Thymus (tissue), 11 donors: ENCODE data around the gene VTI1A. TPM values are rescaled to one million over a fixed set of nuclear protein-coding genes. Genes with fewer than 3 reads are reported as not detected.
"Not testable (repeated sequence)": the region's sequence is repeated elsewhere in the genome, so short reads cannot be mapped to it uniquely, and the experiment has no call there.

Experiments used
- DNase-seq, 9 donors: peaks; one replicate each; pipeline ENCODE4 v3.0.0-alpha.2; 2013; ENCODE audit warnings: low spot score in 9 of 9, low read depth in 6 of 9, missing footprints in 1 of 9
- H3K27ac ChIP-seq, 2 donors: one replicate each; pipeline ENCODE4 v1.5.1; 2013; ENCODE audit warnings: control low read depth in 1 of 2, low read depth in 1 of 2, low read length in 1 of 2, mild to moderate bottlenecking in 1 of 2, moderate library complexity in 1 of 2
- H3K27me3 ChIP-seq, 2 donors: one replicate each; pipeline ENCODE4 v1.5.1; 2013; ENCODE audit warnings: low read length in 1 of 2; ENCODE audit not compliant: control insufficient read depth in 2 of 2, insufficient read depth in 1 of 2
- H3K36me3 ChIP-seq, 2 donors: one replicate each; pipeline ENCODE4 v1.5.1; 2013; ENCODE audit warnings: low read length in 1 of 2, mild to moderate bottlenecking in 1 of 2, moderate library complexity in 1 of 2; ENCODE audit not compliant: control insufficient read depth in 2 of 2, insufficient read depth in 2 of 2
- H3K4me1 ChIP-seq, 2 donors: one replicate each; pipeline ENCODE4 v1.5.1; 2013; ENCODE audit warnings: low read length in 2 of 2; ENCODE audit not compliant: control insufficient read depth in 2 of 2, insufficient read depth in 2 of 2
- H3K4me3 ChIP-seq, 2 donors: one replicate each; pipeline ENCODE4 v1.5.1; 2013; ENCODE audit warnings: low read length in 2 of 2, control low read depth in 1 of 2, mild to moderate bottlenecking in 1 of 2
- H3K9me3 ChIP-seq, 2 donors: one replicate each; pipeline ENCODE4 v1.5.1; 2013; ENCODE audit warnings: low read length in 1 of 2, mild to moderate bottlenecking in 1 of 2; ENCODE audit not compliant: control insufficient read depth in 2 of 2, insufficient read depth in 1 of 2
- WGBS: extraction: QIAGEN DNeasy Blood & Tissue Kit; methylation state at CpG from one replicate; pipeline ENCODE4 v1.1.7; 2013; 5-methylcytosine and 5-hydroxymethylcytosine counted together
- polyA plus RNA-seq: library from polyadenylated mRNA; stranded (reverse); fragments of 200-250 nt; gene quantifications from one replicate; pipeline ENCODE4 v1.2.3, GENCODE V29; 2013
- total RNA-seq: library from RNA; stranded (reverse); fragments of 120-200 nt; gene quantifications from one replicate; pipeline ENCODE4 v1.2.4, GENCODE V29; 2013
- donor health status: healthy.

Gene VTI1A
- total and polyA plus RNA-seq, 2 donors: 15.9 to 27.0 TPM

- Histone ChIP-seq H3K36me3 (no peaks in the 10 kb centered on the region), H3K4me3 (no peak overlapping the region), H3K27me3 (no peaks in the 10 kb centered on the region), H3K9me3 (no peaks in the 10 kb centered on the region), H3K27ac (no peak overlapping the region), H3K4me1 (no peaks in the 10 kb centered on the region)
- no peak for DNase-seq
- WGBS: 98% methylated on average over 6 of the region's 6 CpGs
Measured at GRCh38 chr10:112589081-112589480, 142.1 kb downstream of the VTI1A start.

GRCh38 chr10:112590786-112591185 is 143.8 kb downstream of the VTI1A start:
- DNase-seq, H3K9me3 ChIP-seq, H3K27ac ChIP-seq, H3K4me1 ChIP-seq, H3K4me3 ChIP-seq, H3K36me3 ChIP-seq, H3K27me3 ChIP-seq: not testable (repeated sequence)
- WGBS: 89% methylated on average over 7 of the region's 7 CpGs

- Histone ChIP-seq H3K4me3 (no peak overlapping the region), H3K4me1 (no peaks in the 10 kb centered on the region), H3K36me3 (no peaks in the 10 kb centered on the region), H3K27me3 (no peaks in the 10 kb centered on the region), H3K27ac (no peak overlapping the region), H3K9me3 (no peaks in the 10 kb centered on the region)
- no peak for DNase-seq
- 95% methylated on average over 5 of the region's 5 CpGs for WGBS
Measured at GRCh38 chr10:112593023-112593422, 146.0 kb downstream of the VTI1A start.

GRCh38 chr10:112601214-112602090 is 154.4 kb downstream of the VTI1A start:
- no peaks in the 10 kb centered on the region for H3K9me3 ChIP-seq
- no peak overlapping the region for H3K27ac ChIP-seq
- no peak for DNase-seq
- WGBS: 98% methylated on average over 4 of the region's 4 CpGs
- no peaks in the 10 kb centered on the region for H3K36me3 ChIP-seq
- H3K4me3 ChIP-seq: no peak overlapping the region
- no peaks in the 10 kb centered on the region for H3K4me1 ChIP-seq
- H3K27me3 ChIP-seq: no peaks in the 10 kb centered on the region

GRCh38 chr10:112603062-112603461 is 156.0 kb downstream of the VTI1A start:
- 96% methylated on average over 2 of the region's 2 CpGs for WGBS
- DNase-seq: no peak
- no peak overlapping the region for H3K4me3 ChIP-seq
- H3K36me3 ChIP-seq: no peaks in the 10 kb centered on the region
- no peaks in the 10 kb centered on the region for H3K4me1 ChIP-seq
- H3K27me3 ChIP-seq: no peaks in the 10 kb centered on the region
- no peaks in the 10 kb centered on the region for H3K9me3 ChIP-seq
- H3K27ac ChIP-seq: no peak overlapping the region

- no peaks in the 10 kb centered on the region for H3K9me3 ChIP-seq
- H3K27me3 ChIP-seq: no peaks in the 10 kb centered on the region
- no peak overlapping the region for H3K4me3 ChIP-seq
- H3K36me3 ChIP-seq: no peaks in the 10 kb centered on the region
- no peaks in the 10 kb centered on the region for H3K4me1 ChIP-seq
- no peak for DNase-seq
- WGBS: 77% methylated on average over 5 of the region's 5 CpGs
- no peak overlapping the region for H3K27ac ChIP-seq
Measured at GRCh38 chr10:112605063-112605462, 158.0 kb downstream of the VTI1A start.

GRCh38 chr10:112607506-112607905 is 160.5 kb downstream of the VTI1A start:
- Histone ChIP-seq H3K27me3 (no peaks in the 10 kb centered on the region), H3K36me3 (no peaks in the 10 kb centered on the region), H3K4me3 (no peak overlapping the region), H3K27ac (no peak overlapping the region), H3K4me1 (no peaks in the 10 kb centered on the region), H3K9me3 (no peaks in the 10 kb centered on the region)
- 97% methylated on average over 2 of the region's 2 CpGs for WGBS
- DNase-seq: no peak

- DNase-seq: no peak
- no peaks in the 10 kb centered on the region for H3K36me3 ChIP-seq
- no peak overlapping the region for H3K27ac ChIP-seq
- no peak overlapping the region for H3K4me3 ChIP-seq
- H3K9me3 ChIP-seq: no peaks in the 10 kb centered on the region
- 97% methylated on average over 7 of the region's 7 CpGs for WGBS
- no peaks in the 10 kb centered on the region for H3K4me1 ChIP-seq
- no peaks in the 10 kb centered on the region for H3K27me3 ChIP-seq
Measured at GRCh38 chr10:112613620-112614019, 166.6 kb downstream of the VTI1A start.

- no peaks in the 10 kb centered on the region for H3K9me3 ChIP-seq
- WGBS: 97% methylated on average over 6 of the region's 6 CpGs
- H3K27ac ChIP-seq: no peak overlapping the region
- H3K4me1 ChIP-seq: no peaks in the 10 kb centered on the region
- H3K36me3 ChIP-seq: no peaks in the 10 kb centered on the region
- H3K4me3 ChIP-seq: no peak overlapping the region
- DNase-seq: no peak
- H3K27me3 ChIP-seq: no peaks in the 10 kb centered on the region
Measured at GRCh38 chr10:112614072-112614471, 167.1 kb downstream of the VTI1A start.
